Measurements from ENCODE around the gene WASHC3. TPM values are rescaled to one million over a fixed set of nuclear protein-coding genes. Genes with fewer than 3 reads are reported as not detected.
"Not testable (repeated sequence)": the region's sequence is repeated elsewhere in the genome, so short reads cannot be mapped to it uniquely, and the experiment has no call there.

WASHC3 gene
- total and polyA plus RNA-seq, 8 donors: 5.1 to 29.0 (median 13.8) TPM

DNA sequence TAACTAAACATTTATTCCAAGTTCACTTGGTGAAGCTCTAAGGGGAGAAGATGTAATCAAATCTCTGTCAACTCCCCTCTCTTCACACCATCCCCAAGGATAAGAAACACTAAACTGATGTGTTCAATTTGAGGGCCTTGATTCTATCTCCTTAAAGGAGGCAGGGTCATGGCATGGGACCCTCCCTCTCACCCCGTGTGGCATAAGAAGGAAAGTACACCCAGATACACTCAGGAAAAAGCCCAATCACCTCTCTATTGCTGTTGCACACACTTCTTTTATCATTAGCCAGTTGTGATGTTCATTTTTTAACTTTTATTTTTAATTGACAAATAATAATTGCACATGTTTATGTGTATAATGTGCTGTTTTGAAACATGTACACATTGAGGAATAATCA lies 35.1 kb downstream of the WASHC3 start:
- ATAC-seq (no peak), DNase-seq (no peak), FAIRE-seq (no peak)
- no peaks in the 10 kb centered on the region for H3K9me3 ChIP-seq
- no peaks in the 10 kb centered on the region for H3K4me1 ChIP-seq
- TF ChIP-seq, protein P1, sequence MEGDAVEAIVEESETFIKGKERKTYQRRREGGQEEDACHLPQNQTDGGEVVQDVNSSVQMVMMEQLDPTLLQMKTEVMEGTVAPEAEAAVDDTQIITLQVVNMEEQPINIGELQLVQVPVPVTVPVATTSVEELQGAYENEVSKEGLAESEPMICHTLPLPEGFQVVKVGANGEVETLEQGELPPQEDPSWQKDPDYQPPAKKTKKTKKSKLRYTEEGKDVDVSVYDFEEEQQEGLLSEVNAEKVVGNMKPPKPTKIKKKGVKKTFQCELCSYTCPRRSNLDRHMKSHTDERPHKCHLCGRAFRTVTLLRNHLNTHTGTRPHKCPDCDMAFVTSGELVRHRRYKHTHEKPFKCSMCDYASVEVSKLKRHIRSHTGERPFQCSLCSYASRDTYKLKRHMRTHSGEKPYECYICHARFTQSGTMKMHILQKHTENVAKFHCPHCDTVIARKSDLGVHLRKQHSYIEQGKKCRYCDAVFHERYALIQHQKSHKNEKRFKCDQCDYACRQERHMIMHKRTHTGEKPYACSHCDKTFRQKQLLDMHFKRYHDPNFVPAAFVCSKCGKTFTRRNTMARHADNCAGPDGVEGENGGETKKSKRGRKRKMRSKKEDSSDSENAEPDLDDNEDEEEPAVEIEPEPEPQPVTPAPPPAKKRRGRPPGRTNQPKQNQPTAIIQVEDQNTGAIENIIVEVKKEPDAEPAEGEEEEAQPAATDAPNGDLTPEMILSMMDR (IDR thresholded peaks at IDR 0.05): no peak
- intact Hi-C loops (cut with DNase I): no loop called here
- no peaks in the 10 kb centered on the region for H3K36me3 ChIP-seq
- H3K27me3 ChIP-seq: no peaks in the 10 kb centered on the region
- H3K27ac ChIP-seq: no peak overlapping the region
- no peak overlapping the region for H3K4me3 ChIP-seq
- WGBS, 2 donors: 68 to 71% methylated on average over 1 of the region's 1 CpG

DNA sequence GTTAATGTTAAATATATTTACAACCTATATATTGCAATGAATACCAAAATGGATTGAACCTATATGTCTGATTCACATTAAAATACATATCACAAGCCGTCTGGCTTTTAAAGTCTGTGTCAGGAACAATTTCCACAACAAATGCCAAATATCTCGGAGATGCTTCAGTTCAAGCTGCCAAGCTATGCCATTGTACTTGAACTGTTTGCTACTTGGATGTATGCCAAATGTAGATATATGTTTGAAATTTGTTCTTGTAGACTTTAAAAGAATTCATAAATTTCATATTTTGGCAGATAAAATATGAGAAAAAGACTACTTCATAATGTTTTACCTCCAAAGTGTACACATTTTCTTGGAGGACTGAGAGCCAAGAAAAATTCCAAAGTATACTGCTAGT lies 37.0 kb downstream of the WASHC3 start:
- Histone ChIP-seq H3K36me3 (no peaks in the 10 kb centered on the region), H3K4me1 (no peaks in the 10 kb centered on the region), H3K27ac (no peak overlapping the region), H3K27me3 (no peaks in the 10 kb centered on the region), H3K9me3 (no peaks in the 10 kb centered on the region), H3K4me3 (no peak overlapping the region)
- FAIRE-seq: no peak
- intact Hi-C loops (cut with DNase I): no loop called here
- TF ChIP-seq, protein P1 (IDR thresholded peaks at IDR 0.05): no peak
- DNase-seq: no peak
- ATAC-seq: no peak
- 27 to 31% methylated on average over 2 of the region's 2 CpGs for WGBS, 2 donors

DNA sequence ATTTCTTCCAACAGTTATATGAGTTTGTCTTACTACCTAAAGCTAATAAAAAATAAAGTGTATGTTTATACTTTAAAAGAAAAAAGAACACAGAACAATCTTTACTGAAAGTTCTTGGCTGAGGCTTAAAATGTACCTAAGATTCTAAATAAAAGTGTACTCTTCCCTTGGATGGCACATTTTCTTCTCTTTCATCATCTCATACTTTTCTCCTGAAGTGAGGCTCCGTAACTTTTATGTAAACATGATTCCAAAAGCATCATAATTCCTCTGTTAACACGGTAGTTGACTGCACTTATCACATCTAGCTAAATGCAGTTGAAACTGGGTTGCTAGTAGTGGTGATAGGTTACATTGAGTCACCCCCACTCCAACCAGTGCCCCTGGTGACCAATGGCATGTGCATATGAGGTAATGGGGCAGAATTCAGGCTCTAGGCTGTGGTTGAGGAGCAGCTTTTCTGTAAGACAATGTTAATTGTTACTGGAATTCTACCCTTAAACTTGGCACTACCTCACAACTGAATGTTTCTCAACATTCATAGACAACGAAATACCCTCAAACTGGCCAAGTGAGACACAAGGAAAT lies 38.4 kb downstream of the WASHC3 start:
- no peaks in the 10 kb centered on the region for H3K4me1 ChIP-seq
- ATAC-seq (peak in 1 of 4 donors; percentile 40), DNase-seq (no peak), FAIRE-seq (peak; percentile 5)
- H3K4me3 ChIP-seq: no peak overlapping the region
- intact Hi-C loops (cut with DNase I): no loop called here
- no peak overlapping the region for H3K27ac ChIP-seq
- WGBS, 2 donors: 92 to 97% methylated on average over 3 of the region's 3 CpGs
- no peaks in the 10 kb centered on the region for H3K36me3 ChIP-seq
- no peaks in the 10 kb centered on the region for H3K9me3 ChIP-seq
- no peaks in the 10 kb centered on the region for H3K27me3 ChIP-seq
- TF ChIP-seq, protein P1 (IDR thresholded peaks at IDR 0.05): no peak

DNA sequence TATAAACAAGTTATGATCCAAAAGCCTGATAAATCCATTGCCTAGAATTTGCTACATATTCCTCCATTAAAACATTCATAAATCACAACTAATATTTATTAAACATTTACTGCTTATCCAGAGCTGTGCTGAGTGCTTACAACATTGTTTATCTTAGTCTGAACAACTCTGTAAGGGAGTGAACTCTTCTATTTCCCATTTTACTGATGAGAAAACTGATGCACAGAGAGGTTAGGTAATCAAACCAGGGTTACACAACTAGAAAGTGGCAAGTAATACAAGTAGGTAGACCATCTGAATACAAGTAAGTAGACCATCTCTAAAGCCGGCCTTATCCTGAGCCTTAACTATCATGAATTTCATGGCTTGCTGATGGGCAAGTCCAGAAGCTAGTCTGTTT lies 39.5 kb downstream of the WASHC3 start:
- H3K27me3 ChIP-seq: no peaks in the 10 kb centered on the region
- no peak for DNase-seq
- ATAC-seq: no peak
- H3K4me1 ChIP-seq: no peaks in the 10 kb centered on the region
- no peak overlapping the region for H3K4me3 ChIP-seq
- TF ChIP-seq, protein P1 (IDR thresholded peaks at IDR 0.05): no peak
- intact Hi-C loops (cut with DNase I): no loop called here
- no peak overlapping the region for H3K27ac ChIP-seq
- no peaks in the 10 kb centered on the region for H3K9me3 ChIP-seq
- no peaks in the 10 kb centered on the region for H3K36me3 ChIP-seq
- no peak for FAIRE-seq
- 97% methylated on average over 1 of the region's 1 CpG for WGBS, 2 donors

DNA sequence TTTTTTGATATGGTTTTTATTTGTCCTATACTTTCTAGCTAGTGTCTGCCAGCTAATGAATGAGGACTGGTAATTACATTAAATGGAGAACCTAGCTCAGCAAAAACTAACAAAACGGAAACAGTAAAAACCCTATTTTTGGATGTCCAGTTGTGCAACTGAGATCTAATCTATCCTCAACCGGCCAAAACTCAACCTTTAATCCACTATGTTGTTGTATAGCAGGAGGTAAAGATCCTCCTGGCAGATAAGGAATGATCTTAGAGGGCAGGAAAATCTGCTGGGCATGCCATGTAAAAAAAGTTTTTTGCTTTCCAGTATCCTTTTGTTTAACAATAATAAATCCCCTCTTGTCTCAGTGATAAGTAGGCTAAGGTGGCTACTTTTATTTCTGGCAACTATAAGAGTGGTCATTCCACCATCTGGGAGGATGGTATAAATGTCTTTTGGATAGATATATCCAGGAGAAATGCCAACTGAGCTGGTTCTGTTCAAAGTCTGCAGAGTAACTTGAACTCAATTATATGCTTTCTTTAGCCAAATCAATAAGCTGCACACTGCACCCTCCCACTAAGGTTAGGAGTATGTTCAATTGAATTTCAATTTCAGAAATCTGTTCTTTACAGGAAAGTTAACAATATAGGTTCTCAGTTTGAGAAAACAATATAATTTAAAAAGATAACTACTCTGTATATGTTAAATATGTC lies 40.1 kb downstream of the WASHC3 start:
- no peak for FAIRE-seq
- intact Hi-C loops (cut with DNase I): no loop called here
- Histone ChIP-seq H3K27ac (no peak overlapping the region), H3K36me3 (no peaks in the 10 kb centered on the region), H3K9me3 (no peaks in the 10 kb centered on the region), H3K27me3 (no peaks in the 10 kb centered on the region), H3K4me1 (no peaks in the 10 kb centered on the region), H3K4me3 (no peak overlapping the region)
- TF ChIP-seq, protein P1 (IDR thresholded peaks at IDR 0.05): no peak
- 78 to 84% methylated on average over 2 of the region's 2 CpGs for WGBS, 2 donors
- no peak for ATAC-seq
- no peak for DNase-seq

DNA sequence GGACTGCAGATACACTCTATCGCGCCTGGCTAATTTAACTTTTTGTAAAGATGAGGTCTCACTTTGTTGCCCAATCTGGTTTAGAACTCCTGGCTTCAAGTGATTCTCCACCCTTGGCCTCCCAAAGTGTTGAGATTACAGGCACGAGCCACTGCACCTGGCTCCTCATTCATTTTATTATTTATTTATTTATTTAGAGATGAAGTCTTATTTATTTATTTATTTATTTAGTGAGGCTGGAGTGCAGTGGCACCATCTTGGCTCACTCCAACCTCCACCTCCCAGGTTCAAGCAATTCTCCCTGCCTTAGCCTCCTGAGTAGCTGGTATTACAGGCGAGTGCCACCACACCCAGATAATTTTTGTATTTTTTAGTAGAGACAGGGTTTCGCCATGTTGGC lies 43.2 kb downstream of the WASHC3 start:
- ATAC-seq; intact Hi-C loops (cut with DNase I); H3K27ac ChIP-seq; H3K4me3 ChIP-seq; FAIRE-seq; H3K36me3 ChIP-seq; H3K9me3 ChIP-seq; H3K4me1 ChIP-seq; H3K27me3 ChIP-seq; DNase-seq: not testable (repeated sequence)
- 95 to 98% methylated on average over 5 of the region's 5 CpGs for WGBS, 2 donors
